T-cell (primary cell): ENCODE measurements around the gene CCDC82. TPM values are rescaled to one million over a fixed set of nuclear protein-coding genes. Genes with fewer than 3 reads are reported as not detected.
A peak's percentile ranks its signal among the peaks of the same experiment; 100 is the strongest.

Source experiments
- ATAC-seq, 4 experiments: fragments of 200-7000 bp in 3 of 4; fragments of 150-1000 bp in 1 of 4; cut with Tn5 transposase; replicated peaks in 1 of 4; 1 replicate in 3 of 4; 2 replicates in 1 of 4; pipeline ENCODE4 v1.10.0; 2021; ENCODE audit warnings: moderate library complexity in 3 of 4, mild to moderate bottlenecking in 2 of 4, moderate number of reproducible peaks in 1 of 4
- CTCF ChIA-PET, 2 donors: fragments of 300-600 bp; sonication (Branson Sonifier 250); formaldehyde crosslinking; loops; one replicate each; lab custom pipeline; 2022; ENCODE audit warnings: antibody characterized with exemption in 2 of 2; lab: Charles Lee
- POLR2A ChIA-PET, 2 donors: fragments of 300-600 bp; sonication (Branson Sonifier 250); formaldehyde crosslinking; loops; one replicate each; lab custom pipeline; 2022; ENCODE audit warnings: antibody characterized with exemption in 2 of 2; lab: Charles Lee
- DNase-seq, 35 experiments: peaks; one replicate each; pipeline versions ENCODE4 v3.0.0 to v3.0.0-alpha.2; 2013 to 2023
- H3K27ac ChIP-seq: one replicate; pipeline ENCODE4 v1.5.1; 2013; ENCODE audit warnings: low read length
- H3K27me3 ChIP-seq, 2 experiments: replicated peaks in 1 of 2; 1 replicate in 1 of 2; 2 replicates in 1 of 2; pipeline versions ENCODE4 v1.6.1 to v1.7.0; 2013; ENCODE audit warnings: low read length in 1 of 2, mixed read lengths in 1 of 2; ENCODE audit not compliant: control insufficient read depth in 2 of 2, insufficient read depth in 2 of 2; ENCODE audit errors: extremely low read depth in 1 of 2
- H3K36me3 ChIP-seq, 2 donors: 1 replicate in 1 of 2; 2 replicates in 1 of 2; pipeline versions ENCODE4 v1.6.1 to v1.7.0; 2013; ENCODE audit warnings: low read length in 1 of 2; ENCODE audit not compliant: control insufficient read depth in 2 of 2, insufficient read depth in 1 of 2; ENCODE audit errors: extremely low read depth in 1 of 2
- H3K4me1 ChIP-seq, 2 experiments: 1 replicate in 1 of 2; 2 replicates in 1 of 2; pipeline versions ENCODE4 v1.6.1 to v1.7.0; 2013; ENCODE audit warnings: low read length in 2 of 2, mixed read lengths in 1 of 2; ENCODE audit not compliant: insufficient read depth in 2 of 2, control insufficient read depth in 1 of 2; ENCODE audit errors: extremely low read depth in 1 of 2
- H3K4me3 ChIP-seq, 2 donors: 1 replicate in 1 of 2; 2 replicates in 1 of 2; pipeline versions ENCODE4 v1.5.1 to v1.7.0; 2013; ENCODE audit warnings: mild to moderate bottlenecking in 2 of 2, low read length in 1 of 2, moderate library complexity in 1 of 2; ENCODE audit not compliant: control insufficient read depth in 1 of 2; ENCODE audit errors: extremely low read depth in 1 of 2
- H3K9me3 ChIP-seq: 2 replicates; pipeline ENCODE4 v1.7.0; 2013
- H3K27ac Mint-ChIP-seq, 2 donors: one replicate each; pipeline ENCODE4 v1.8.0; 2020 to 2021; ENCODE audit warnings: mild to moderate bottlenecking in 2 of 2, mixed read lengths in 2 of 2
- H3K27me3 Mint-ChIP-seq, 2 donors: one replicate each; pipeline ENCODE4 v1.8.0; 2021 to 2022; ENCODE audit warnings: mixed read lengths in 2 of 2
- H3K36me3 Mint-ChIP-seq: one replicate; pipeline ENCODE4 v1.8.0; 2021; ENCODE audit warnings: mixed read lengths
- H3K4me1 Mint-ChIP-seq, 3 donors: one replicate each; pipeline ENCODE4 v1.8.0; 2020 to 2022; ENCODE audit warnings: mixed read lengths in 3 of 3, mild to moderate bottlenecking in 1 of 3
- H3K4me3 Mint-ChIP-seq, 3 donors: one replicate each; pipeline ENCODE4 v1.8.0; 2020 to 2022; ENCODE audit warnings: mild to moderate bottlenecking in 3 of 3, mixed read lengths in 3 of 3, moderate library complexity in 3 of 3
- H3K9me3 Mint-ChIP-seq, 3 donors: one replicate each; pipeline ENCODE4 v1.8.0; 2020 to 2022; ENCODE audit warnings: mixed read lengths in 3 of 3
- WGBS: methylation state at CpG from one replicate; pipeline ENCODE4 v1.1.5; 2013; ENCODE audit warnings: missing lambda C conversion rate; ENCODE audit not compliant: insufficient coverage; 5-methylcytosine and 5-hydroxymethylcytosine counted together
- total RNA-seq, 35 experiments: library from RNA in 6 of 35; stranded (reverse) in 6 of 35; fragments of 120-200 nt in 1 of 35; gene quantifications; one replicate each; pipeline versions ENCODE4 v1.2.1 to v1.2.4 and lab custom pipeline; 2013 to 2026

CCDC82 gene
- total RNA-seq, 5 donors from 2014 or later (not counting 1 experiment from before 2014, with no cell fraction given): 28.9 to 37.1 (median 33.5) TPM

DNA sequence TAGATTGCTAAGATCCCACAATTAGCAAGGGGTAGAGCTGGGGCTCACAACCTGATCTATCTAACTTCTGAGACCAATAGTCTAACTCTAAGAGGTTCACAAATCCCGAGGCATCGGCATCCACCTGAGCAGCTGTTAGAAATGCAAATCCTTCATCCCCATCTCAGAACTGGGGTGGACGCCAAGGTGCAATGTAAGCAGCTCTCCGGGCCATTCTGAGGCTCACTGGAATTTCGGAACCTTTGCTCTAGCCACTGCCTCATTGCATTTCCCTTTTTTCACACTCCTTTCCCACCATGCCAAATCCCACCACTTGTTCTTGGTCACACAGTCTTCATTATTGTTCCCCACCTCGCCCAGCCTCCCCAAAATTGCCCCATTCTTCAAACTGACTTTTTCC lies 76.5 kb downstream of the CCDC82 start:
- peaks cover 21 to 26% of the 10 kb centered on the region in 2 experiments for H3K4me1 ChIP-seq
- ChIA-PET POLR2A (interaction anchor here in 1 of 2 donors (0.7 kb wide), 1 partner anchor 48 kb away, joined by 3 read pairs; no protein-coding TSS in a partner anchor), CTCF (interaction anchor here (1.0 to 1.6 kb wide), 3 partner anchors 29 to 221 kb away, joined by 3 to 9 read pairs (median 4); partner anchors contain the start of gene MAML2 (in 1 of the 2))
- no peak overlapping the region for H3K4me3 Mint-ChIP-seq
- peaks cover 89 to 93% (median 92%) of the 10 kb centered on the region in 3 donors for H3K4me1 Mint-ChIP-seq
- H3K36me3 ChIP-seq: peaks cover 0 to 3% of the 10 kb centered on the region in 2 donors
- H3K27ac Mint-ChIP-seq: peak overlapping the region; percentile 88
- peaks cover 37% of the 10 kb centered on the region for H3K36me3 Mint-ChIP-seq
- H3K9me3 Mint-ChIP-seq: no peaks in the 10 kb centered on the region
- no peak overlapping the region for H3K27ac ChIP-seq
- no peak overlapping the region for H3K4me3 ChIP-seq
- WGBS: 98% methylated on average over 5 of the region's 6 CpGs
- H3K27me3 ChIP-seq: no peaks in the 10 kb centered on the region
- H3K27me3 Mint-ChIP-seq: no peaks in the 10 kb centered on the region
- H3K9me3 ChIP-seq: no peaks in the 10 kb centered on the region
- DNase-seq: no peak
- ATAC-seq: no peak

DNA sequence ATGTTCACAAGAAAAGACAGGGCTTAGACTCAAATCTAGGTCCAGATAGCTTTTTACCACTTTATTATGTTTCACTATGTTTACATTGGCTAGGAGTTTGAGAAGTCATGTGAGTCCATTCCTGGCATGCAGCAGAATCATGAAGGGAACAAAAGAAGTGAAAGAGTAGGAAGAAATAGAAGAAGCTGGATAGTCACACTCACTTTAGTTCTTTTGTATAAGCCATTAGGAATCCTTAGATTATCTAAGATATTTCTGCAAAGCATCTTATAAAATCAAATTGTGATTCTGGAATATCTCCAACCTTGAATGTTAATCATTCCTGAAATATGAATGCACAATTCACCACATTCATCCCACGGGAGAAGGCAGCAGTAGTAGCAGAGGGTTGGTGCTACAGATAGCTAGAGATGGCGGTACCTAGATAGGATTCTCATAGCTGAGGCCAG lies 78.6 kb downstream of the CCDC82 start:
- peak overlapping the region; percentile 75 to 81 for H3K27ac Mint-ChIP-seq
- ATAC-seq: no peak
- no peak overlapping the region for H3K4me3 Mint-ChIP-seq
- no peak overlapping the region for H3K4me3 ChIP-seq
- H3K36me3 Mint-ChIP-seq: peaks cover 25% of the 10 kb centered on the region
- CTCF ChIA-PET: interaction anchor here in 1 of 2 donors (2.7 kb wide), 1 partner anchor 32 kb away, joined by 13 read pairs; the partner anchor contains the start of gene MAML2
- peaks cover 88 to 93% (median 90%) of the 10 kb centered on the region in 3 donors for H3K4me1 Mint-ChIP-seq
- no peaks in the 10 kb centered on the region for H3K27me3 Mint-ChIP-seq
- no peak overlapping the region for H3K27ac ChIP-seq
- POLR2A ChIA-PET: interaction anchor here (0.5 to 0.7 kb wide), 3 partner anchors 11 to 34 kb away, joined by 3 to 5 read pairs (median 4); no protein-coding TSS in a partner anchor
- no peaks in the 10 kb centered on the region for H3K9me3 Mint-ChIP-seq
- H3K27me3 ChIP-seq: no peaks in the 10 kb centered on the region
- no CpG with 5 or more reads among the region's 2 CpGs for WGBS
- H3K4me1 ChIP-seq: peaks cover 19 to 34% of the 10 kb centered on the region in 2 experiments
- H3K36me3 ChIP-seq: peaks cover 0 to 3% of the 10 kb centered on the region in 2 donors
- no peak for DNase-seq
- H3K9me3 ChIP-seq: no peaks in the 10 kb centered on the region

DNA sequence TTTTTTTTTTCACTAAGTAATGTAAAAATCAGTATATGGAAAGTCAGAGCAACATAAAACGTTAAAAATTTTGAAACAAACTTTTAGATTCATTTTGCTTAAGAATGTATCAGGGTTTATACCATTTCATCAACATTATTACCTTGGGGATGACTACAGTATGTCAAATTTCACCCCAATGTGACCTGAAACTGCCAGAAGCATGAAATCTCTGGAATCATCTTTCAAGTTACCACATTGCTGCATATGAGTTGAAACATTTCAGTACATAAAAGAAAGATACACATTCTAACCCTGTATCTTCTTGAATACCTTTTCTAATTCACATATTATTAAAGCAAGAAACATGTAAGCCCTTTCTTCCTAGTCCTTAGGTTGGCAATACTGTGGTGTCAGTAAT lies 79.5 kb downstream of the CCDC82 start:
- H3K9me3 Mint-ChIP-seq: no peaks in the 10 kb centered on the region
- H3K4me1 Mint-ChIP-seq: peaks cover 79 to 89% (median 85%) of the 10 kb centered on the region in 3 donors
- no peaks in the 10 kb centered on the region for H3K9me3 ChIP-seq
- H3K27ac ChIP-seq: no peak overlapping the region
- WGBS: no CpG with 5 or more reads among the region's 1 CpG
- peak overlapping the region in 1 of 2 donors; percentile 75 for H3K27ac Mint-ChIP-seq
- H3K4me3 ChIP-seq: no peak overlapping the region
- DNase-seq (no peak), ATAC-seq (no peak)
- peaks cover 18% of the 10 kb centered on the region for H3K36me3 Mint-ChIP-seq
- CTCF ChIA-PET: interaction anchor here (0.6 to 2.7 kb wide), 2 partner anchors 33 to 56 kb away, joined by 3 to 13 read pairs; partner anchors contain the start of gene MAML2 (in 1 of the 2)
- no peaks in the 10 kb centered on the region for H3K27me3 ChIP-seq
- peaks cover 14 to 30% of the 10 kb centered on the region in 2 experiments for H3K4me1 ChIP-seq
- POLR2A ChIA-PET: no interaction called here
- H3K27me3 Mint-ChIP-seq: no peaks in the 10 kb centered on the region
- H3K36me3 ChIP-seq: peaks cover 0 to 3% of the 10 kb centered on the region in 2 donors
- H3K4me3 Mint-ChIP-seq: no peak overlapping the region

DNA sequence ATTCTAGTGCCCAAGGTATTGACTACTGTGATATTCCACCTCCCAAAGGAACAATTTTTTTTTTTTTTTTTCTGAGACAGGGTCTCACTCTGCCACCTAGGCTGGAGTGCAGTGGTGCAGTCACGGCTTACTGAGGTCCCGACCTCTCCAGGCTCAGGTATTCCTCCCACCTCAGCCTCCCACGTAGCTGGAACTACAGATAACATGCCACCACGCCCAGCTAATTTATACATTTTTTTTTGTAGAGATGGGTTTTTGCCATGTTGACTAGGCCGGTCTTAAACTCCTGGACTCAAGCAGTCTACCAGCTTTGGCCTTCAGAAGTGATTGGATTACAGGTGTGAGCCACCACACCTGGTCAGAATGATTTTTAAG lies 80.1 kb downstream of the CCDC82 start:
- Histone ChIP-seq H3K4me1 (peaks cover 12 to 24% of the 10 kb centered on the region in 2 experiments), H3K27me3 (no peaks in the 10 kb centered on the region), H3K36me3 (peaks cover 0 to 3% of the 10 kb centered on the region in 2 donors), H3K4me3 (no peak overlapping the region), H3K9me3 (no peaks in the 10 kb centered on the region), H3K27ac (no peak overlapping the region)
- ATAC-seq: no peak
- peak overlapping the region; percentile 31 to 79 for H3K27ac Mint-ChIP-seq
- H3K4me1 Mint-ChIP-seq: peaks cover 75 to 84% (median 80%) of the 10 kb centered on the region in 3 donors
- no peaks in the 10 kb centered on the region for H3K9me3 Mint-ChIP-seq
- WGBS: no CpG with 5 or more reads among the region's 5 CpGs
- CTCF ChIA-PET: interaction anchor here in 1 of 2 donors (2.7 kb wide), 1 partner anchor 34 kb away, joined by 13 read pairs; the partner anchor contains the start of gene MAML2
- no peak overlapping the region for H3K4me3 Mint-ChIP-seq
- no peaks in the 10 kb centered on the region for H3K27me3 Mint-ChIP-seq
- POLR2A ChIA-PET: no interaction called here
- DNase-seq: no peak
- peaks cover 15% of the 10 kb centered on the region for H3K36me3 Mint-ChIP-seq

DNA sequence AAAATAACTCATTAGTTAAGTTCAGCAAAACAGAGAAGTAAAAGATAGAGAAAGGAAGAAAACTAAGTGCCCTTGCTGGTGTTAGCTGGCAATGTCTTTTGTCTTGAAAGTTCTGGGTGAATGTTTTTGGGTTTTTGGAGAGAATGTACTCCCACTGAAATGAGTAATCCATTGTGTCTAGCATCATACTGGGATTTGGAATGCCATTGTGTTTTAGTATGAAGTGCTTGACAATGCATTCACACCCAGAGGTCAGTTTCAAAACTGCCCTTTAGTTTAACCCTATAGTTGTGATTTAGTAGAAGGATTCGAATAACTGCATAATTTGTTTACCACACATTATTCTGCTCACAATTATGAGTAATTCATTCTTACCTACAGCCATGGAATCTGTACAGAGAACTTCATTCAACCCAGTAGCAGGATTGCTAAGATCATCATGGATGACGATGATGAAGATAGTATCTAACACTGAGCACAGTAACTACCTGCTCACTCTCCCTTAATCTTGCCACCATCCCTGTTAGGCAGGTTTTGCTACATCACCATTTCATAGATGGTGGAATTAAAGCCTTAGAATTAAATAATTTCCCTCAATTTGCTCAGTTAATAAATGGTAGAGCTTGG lies 80.6 kb downstream of the CCDC82 start:
- Mint-ChIP-seq H3K9me3 (no peaks in the 10 kb centered on the region), H3K27ac (peak overlapping the region; percentile 31 to 79), H3K4me1 (peaks cover 75 to 83% (median 79%) of the 10 kb centered on the region in 3 donors), H3K27me3 (no peaks in the 10 kb centered on the region), H3K4me3 (no peak overlapping the region), H3K36me3 (peaks cover 13% of the 10 kb centered on the region)
- Histone ChIP-seq H3K4me1 (peaks cover 7 to 19% of the 10 kb centered on the region in 2 experiments), H3K27me3 (no peaks in the 10 kb centered on the region), H3K27ac (no peak overlapping the region), H3K4me3 (no peak overlapping the region), H3K9me3 (no peaks in the 10 kb centered on the region), H3K36me3 (peaks cover 0 to 3% of the 10 kb centered on the region in 2 donors)
- ChIA-PET CTCF (interaction anchor here (1.0 to 2.7 kb wide), 5 partner anchors 29 to 34 kb away, joined by 3 to 13 read pairs (median 5); partner anchors contain the start of gene MAML2 (in 2 of the 2)), POLR2A (interaction anchor here in 1 of 2 donors (0.5 kb wide), 1 partner anchor 77 kb away, joined by 3 read pairs; no protein-coding TSS in a partner anchor)
- no CpG with 5 or more reads among the region's 2 CpGs for WGBS
- ATAC-seq (no peak), DNase-seq (no peak)

DNA sequence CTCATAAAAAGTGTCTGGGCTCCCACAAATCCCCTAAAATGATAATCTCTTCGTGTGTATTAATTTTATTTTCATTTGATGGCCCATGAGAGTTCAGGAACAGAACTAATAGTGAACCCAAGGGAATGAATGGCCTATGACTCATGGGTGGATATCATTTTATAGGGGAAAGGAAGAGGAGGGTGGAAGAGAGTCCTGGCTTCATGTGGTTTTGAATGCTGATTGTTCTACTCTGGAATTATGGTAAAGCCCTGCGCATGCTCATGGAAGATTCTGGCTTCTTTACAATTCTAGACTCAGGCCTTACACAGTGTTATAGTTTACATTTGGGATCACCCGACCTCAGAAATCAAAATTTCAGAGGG lies 82.0 kb downstream of the CCDC82 start:
- H3K4me3 Mint-ChIP-seq: peak overlapping the region; percentile 54 to 58 (median 55)
- WGBS: no CpG with 5 or more reads among the region's 3 CpGs
- no peaks in the 10 kb centered on the region for H3K9me3 Mint-ChIP-seq
- Histone ChIP-seq H3K4me3 (no peak overlapping the region), H3K27me3 (no peaks in the 10 kb centered on the region), H3K9me3 (no peaks in the 10 kb centered on the region), H3K36me3 (peaks cover 0 to 3% of the 10 kb centered on the region in 2 donors), H3K4me1 (peaks cover 8 to 16% of the 10 kb centered on the region in 2 experiments), H3K27ac (no peak overlapping the region)
- H3K36me3 Mint-ChIP-seq: peaks cover 14% of the 10 kb centered on the region
- ChIA-PET POLR2A (no interaction called here), CTCF (interaction anchor here in 1 of 2 donors (1.0 to 1.1 kb wide), 3 partner anchors 30 to 35 kb away, joined by 4 to 9 read pairs (median 5); partner anchors contain the start of gene MAML2)
- peak overlapping the region; percentile 68 to 78 for H3K27ac Mint-ChIP-seq
- H3K27me3 Mint-ChIP-seq: no peaks in the 10 kb centered on the region
- DNase-seq (no peak), ATAC-seq (peak in 2 of 4 experiments; percentile 13 to 22)
- peaks cover 75 to 84% (median 79%) of the 10 kb centered on the region in 3 donors for H3K4me1 Mint-ChIP-seq
